Measurements from ENCODE around the gene ZFHX3. TPM values are rescaled to one million over a fixed set of nuclear protein-coding genes. Genes with fewer than 3 reads are reported as not detected.

The ZFHX3 gene
- total and polyA plus RNA-seq, 2 donors (not counting 1 experiment from before 2014, with no cell fraction given), result 0.54 to 6.6 TPM

DNA sequence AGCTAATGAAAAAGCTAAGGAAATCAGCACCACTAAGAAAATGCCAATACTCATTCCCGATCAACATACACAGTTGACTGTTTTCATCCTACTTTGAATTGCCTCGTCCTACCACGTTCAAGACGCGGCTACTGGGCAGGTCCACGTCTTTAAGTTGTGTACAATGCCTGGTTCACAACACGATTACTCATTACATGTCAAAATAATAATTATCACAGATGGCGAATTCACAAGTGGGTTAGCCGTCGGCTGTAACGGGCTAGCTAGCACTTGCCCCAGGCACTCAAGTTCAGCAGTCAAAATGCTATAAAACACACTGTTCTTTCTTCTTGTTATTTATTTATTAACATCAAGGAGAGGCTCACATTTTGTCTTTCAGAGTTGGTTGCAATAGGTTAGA, 124.2 kb downstream of the ZFHX3 start:
- WGBS (ENCODE audit: insufficient coverage), result 100% methylated on average over 6 of the region's 11 CpGs
- no peaks in the 10 kb centered on the region for H3K4me1 Mint-ChIP-seq

DNA sequence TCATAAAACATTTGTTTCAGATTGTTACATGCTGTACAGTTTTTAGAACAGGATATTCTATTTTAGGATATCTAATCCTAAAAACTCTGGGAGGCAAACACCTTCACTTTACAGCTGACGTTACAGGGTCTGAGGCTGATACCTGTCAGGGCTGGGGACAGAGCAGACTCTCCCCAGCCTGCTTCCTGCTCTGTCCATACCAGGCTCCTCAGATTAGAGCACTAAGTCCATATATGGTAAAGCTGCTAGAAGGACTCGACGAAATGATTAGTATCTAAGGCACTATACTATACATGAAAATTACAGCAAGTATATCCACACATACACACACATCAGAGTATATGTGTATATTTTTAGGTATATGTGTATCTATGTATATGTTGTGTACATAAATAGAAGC, 125.2 kb downstream of the ZFHX3 start:
- CTCF ChIA-PET, result no interaction called here
- H3K9me3 ChIP-seq (ENCODE audit: control extremely low read depth in 1 of 3, control insufficient read depth in 2 of 3, insufficient read depth in 1 of 3, low read length in 2 of 3), result no peaks in the 10 kb centered on the region
- Mint-ChIP-seq H3K27ac (no peak overlapping the region), H3K27me3 (no peaks in the 10 kb centered on the region), H3K4me3 (no peak overlapping the region), H3K9me3 (ENCODE audit: insufficient read depth) (no peaks in the 10 kb centered on the region), H3K4me1 (no peaks in the 10 kb centered on the region)
- no peaks in the 10 kb centered on the region for H3K4me1 ChIP-seq (ENCODE audit: control insufficient read depth in 2 of 2, insufficient read depth in 2 of 2, low read length in 2 of 2)
- H3K79me2 ChIP-seq (ENCODE audit: control insufficient read depth, insufficient read depth, low read length), result no peaks in the 10 kb centered on the region
- no peaks in the 10 kb centered on the region for H3K27me3 ChIP-seq (replicated peaks in 1 of 4; ENCODE audit: control extremely low read depth in 1 of 4, control insufficient read depth in 3 of 4, insufficient read depth in 4 of 4, low read length in 3 of 4)
- H4K20me1 ChIP-seq (ENCODE audit: control insufficient read depth, insufficient read depth, low read length, poor library complexity, severe bottlenecking), result no peaks in the 10 kb centered on the region
- ATAC-seq (ENCODE audit: low read depth), result no peak
- POLR2A ChIA-PET, result no interaction called here
- no peak overlapping the region for H3K4me3 ChIP-seq (ENCODE audit: control extremely low read depth in 1 of 5, extremely low read depth in 1 of 5, insufficient read depth in 1 of 5, low read depth in 2 of 5, low read length in 4 of 5)
- WGBS (ENCODE audit: insufficient coverage), result no CpG with 5 or more reads among the region's 3 CpGs
- no peaks in the 10 kb centered on the region for H3K36me3 ChIP-seq (replicated peaks in 1 of 2; ENCODE audit: control extremely low read depth in 1 of 2, control insufficient read depth in 1 of 2, extremely low read depth in 1 of 2, insufficient read depth in 2 of 2, low read length in 1 of 2)
- no peak for DNase-seq
- intact Hi-C loops (cut with micrococcal nuclease), result no loop called here
- no peak overlapping the region for H3K4me2 ChIP-seq (replicated peaks; ENCODE audit: low read depth, low read length, poor library complexity, severe bottlenecking)
- no peak overlapping the region for H3K27ac ChIP-seq (ENCODE audit: low read length in 2 of 2)
- no peak for TF ChIP-seq EZH2 (IDR thresholded peaks at IDR 0.05; ENCODE audit: borderline replicate concordance, insufficient read depth, low read depth, low read length, poor library complexity, severe bottlenecking)
- TF ChIP-seq, protein P1, sequence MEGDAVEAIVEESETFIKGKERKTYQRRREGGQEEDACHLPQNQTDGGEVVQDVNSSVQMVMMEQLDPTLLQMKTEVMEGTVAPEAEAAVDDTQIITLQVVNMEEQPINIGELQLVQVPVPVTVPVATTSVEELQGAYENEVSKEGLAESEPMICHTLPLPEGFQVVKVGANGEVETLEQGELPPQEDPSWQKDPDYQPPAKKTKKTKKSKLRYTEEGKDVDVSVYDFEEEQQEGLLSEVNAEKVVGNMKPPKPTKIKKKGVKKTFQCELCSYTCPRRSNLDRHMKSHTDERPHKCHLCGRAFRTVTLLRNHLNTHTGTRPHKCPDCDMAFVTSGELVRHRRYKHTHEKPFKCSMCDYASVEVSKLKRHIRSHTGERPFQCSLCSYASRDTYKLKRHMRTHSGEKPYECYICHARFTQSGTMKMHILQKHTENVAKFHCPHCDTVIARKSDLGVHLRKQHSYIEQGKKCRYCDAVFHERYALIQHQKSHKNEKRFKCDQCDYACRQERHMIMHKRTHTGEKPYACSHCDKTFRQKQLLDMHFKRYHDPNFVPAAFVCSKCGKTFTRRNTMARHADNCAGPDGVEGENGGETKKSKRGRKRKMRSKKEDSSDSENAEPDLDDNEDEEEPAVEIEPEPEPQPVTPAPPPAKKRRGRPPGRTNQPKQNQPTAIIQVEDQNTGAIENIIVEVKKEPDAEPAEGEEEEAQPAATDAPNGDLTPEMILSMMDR (IDR thresholded peaks at IDR 0.05), result no peak
- H3K9ac ChIP-seq (ENCODE audit: low read length), result no peak overlapping the region
- no peak overlapping the region for H2AFZ ChIP-seq (ENCODE audit: insufficient read depth, low read depth, low read length, poor library complexity, severe bottlenecking)

More for the DNA sequence above, 124.2 kb downstream of the ZFHX3 start:
- no peak overlapping the region for H3K4me2 ChIP-seq (replicated peaks; ENCODE audit: low read depth, low read length, poor library complexity, severe bottlenecking)
- H3K4me3 Mint-ChIP-seq, result no peak overlapping the region
- ATAC-seq (ENCODE audit: low read depth) (no peak), DNase-seq (no peak)
- intact Hi-C loops (cut with micrococcal nuclease), result no loop called here
- H3K9me3 Mint-ChIP-seq (ENCODE audit: insufficient read depth), result no peaks in the 10 kb centered on the region
- H4K20me1 ChIP-seq (ENCODE audit: control insufficient read depth, insufficient read depth, low read length, poor library complexity, severe bottlenecking), result no peaks in the 10 kb centered on the region
- TF ChIP-seq, protein P1 (IDR thresholded peaks at IDR 0.05), result no peak
- no peak for TF ChIP-seq EZH2 (IDR thresholded peaks at IDR 0.05; ENCODE audit: borderline replicate concordance, insufficient read depth, low read depth, low read length, poor library complexity, severe bottlenecking)
- no peak overlapping the region for H2AFZ ChIP-seq (ENCODE audit: insufficient read depth, low read depth, low read length, poor library complexity, severe bottlenecking)
- H3K79me2 ChIP-seq (ENCODE audit: control insufficient read depth, insufficient read depth, low read length), result no peaks in the 10 kb centered on the region
- H3K27ac Mint-ChIP-seq, result no peak overlapping the region
- no peak overlapping the region for H3K4me3 ChIP-seq (ENCODE audit: control extremely low read depth in 1 of 5, extremely low read depth in 1 of 5, insufficient read depth in 1 of 5, low read depth in 2 of 5, low read length in 4 of 5)
- no peaks in the 10 kb centered on the region for H3K9me3 ChIP-seq (ENCODE audit: control extremely low read depth in 1 of 3, control insufficient read depth in 2 of 3, insufficient read depth in 1 of 3, low read length in 2 of 3)
- H3K4me1 ChIP-seq (ENCODE audit: control insufficient read depth in 2 of 2, insufficient read depth in 2 of 2, low read length in 2 of 2), result no peaks in the 10 kb centered on the region
- no peaks in the 10 kb centered on the region for H3K36me3 ChIP-seq (replicated peaks in 1 of 2; ENCODE audit: control extremely low read depth in 1 of 2, control insufficient read depth in 1 of 2, extremely low read depth in 1 of 2, insufficient read depth in 2 of 2, low read length in 1 of 2)
- ChIA-PET CTCF (no interaction called here), POLR2A (no interaction called here)
- H3K27ac ChIP-seq (ENCODE audit: low read length in 2 of 2), result no peak overlapping the region
- H3K27me3 Mint-ChIP-seq, result no peaks in the 10 kb centered on the region
- H3K9ac ChIP-seq (ENCODE audit: low read length), result no peak overlapping the region
- H3K27me3 ChIP-seq (replicated peaks in 1 of 4; ENCODE audit: control extremely low read depth in 1 of 4, control insufficient read depth in 3 of 4, insufficient read depth in 4 of 4, low read length in 3 of 4), result no peaks in the 10 kb centered on the region

Data from B cell (primary cell).